GM21786 (cell line): ENCODE measurements around the gene ELOVL5.
"Not testable (repeated sequence)": the region's sequence is repeated elsewhere in the genome, so short reads cannot be mapped to it uniquely, and the experiment has no call there.

Experiments
- ATAC-seq: cut with Tn5 transposase; IDR thresholded peaks from one replicate; pipeline ENCODE4 v1.9.1; 2021; ENCODE audit not compliant: unreplicated experiment

Gene ELOVL5, protein sequence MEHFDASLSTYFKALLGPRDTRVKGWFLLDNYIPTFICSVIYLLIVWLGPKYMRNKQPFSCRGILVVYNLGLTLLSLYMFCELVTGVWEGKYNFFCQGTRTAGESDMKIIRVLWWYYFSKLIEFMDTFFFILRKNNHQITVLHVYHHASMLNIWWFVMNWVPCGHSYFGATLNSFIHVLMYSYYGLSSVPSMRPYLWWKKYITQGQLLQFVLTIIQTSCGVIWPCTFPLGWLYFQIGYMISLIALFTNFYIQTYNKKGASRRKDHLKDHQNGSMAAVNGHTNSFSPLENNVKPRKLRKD

DNA sequence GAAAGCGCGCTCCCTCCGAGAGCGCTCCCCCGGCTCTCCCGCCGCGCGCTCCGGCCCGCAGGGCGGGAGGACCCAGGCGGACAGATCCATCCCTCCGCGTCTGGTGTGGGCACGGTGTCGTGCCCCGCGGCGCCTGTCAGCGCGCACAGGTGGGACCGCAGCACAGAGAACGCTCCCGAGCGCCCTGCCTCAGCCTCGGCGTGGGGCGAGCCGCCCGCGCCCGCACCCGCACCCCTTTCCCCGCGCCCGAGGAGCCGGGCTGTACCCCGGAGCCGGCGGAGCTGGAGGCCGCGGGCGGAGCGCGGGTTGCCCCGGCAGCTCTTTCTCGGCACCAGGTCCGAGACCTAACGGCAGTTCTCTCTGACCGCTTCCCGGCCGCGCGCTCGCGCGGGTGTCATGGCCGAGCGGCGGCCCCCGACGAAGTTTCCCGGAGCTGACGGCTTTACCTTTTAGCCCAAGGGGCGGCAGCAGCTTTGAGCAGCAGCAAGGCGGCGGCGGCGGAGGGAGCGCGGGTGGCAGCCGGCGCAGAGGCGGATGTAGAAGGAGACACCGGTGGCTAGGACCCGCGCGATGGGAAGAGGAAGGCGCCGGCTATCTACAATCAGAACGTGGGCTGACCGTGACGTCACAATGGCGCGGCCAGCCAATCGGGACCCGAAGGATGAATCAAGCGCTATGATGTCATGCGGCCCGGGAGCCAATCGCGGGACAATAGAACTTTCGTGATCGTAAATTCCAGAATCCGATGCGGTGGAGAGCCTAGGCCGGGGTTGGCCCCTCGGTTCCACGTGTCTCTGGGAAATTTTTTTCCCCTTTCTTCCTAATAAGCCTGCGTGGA lies at the start of gene ELOVL5:
Gene ELOVL5 (minus strand): TSS at position 580 of the 838 bp plus-strand sequence. CDS start 53,251 bp downstream, outside the sequence.
- peak; percentile 80 for ATAC-seq

DNA sequence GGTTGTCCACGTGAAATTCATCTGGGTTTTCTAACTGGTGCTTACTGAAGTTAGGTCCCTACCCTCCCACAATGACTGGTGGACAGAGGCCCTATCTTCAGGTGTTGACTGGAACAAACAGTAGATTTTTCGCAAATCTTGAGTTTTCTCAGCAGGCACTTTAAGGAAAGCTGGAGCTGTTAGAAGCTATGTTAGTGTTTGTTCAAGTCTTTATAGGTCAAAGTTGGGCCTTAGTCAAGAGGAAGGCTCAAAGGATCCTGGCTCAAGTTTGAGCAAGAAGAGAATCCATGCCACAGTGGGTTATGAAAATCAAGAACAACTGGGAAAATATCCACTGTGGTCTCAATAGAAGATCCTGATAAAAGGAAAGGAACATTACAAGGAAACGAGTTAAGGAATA lies 48.5 kb upstream of the ELOVL5 start:
- ATAC-seq, result no peak

DNA sequence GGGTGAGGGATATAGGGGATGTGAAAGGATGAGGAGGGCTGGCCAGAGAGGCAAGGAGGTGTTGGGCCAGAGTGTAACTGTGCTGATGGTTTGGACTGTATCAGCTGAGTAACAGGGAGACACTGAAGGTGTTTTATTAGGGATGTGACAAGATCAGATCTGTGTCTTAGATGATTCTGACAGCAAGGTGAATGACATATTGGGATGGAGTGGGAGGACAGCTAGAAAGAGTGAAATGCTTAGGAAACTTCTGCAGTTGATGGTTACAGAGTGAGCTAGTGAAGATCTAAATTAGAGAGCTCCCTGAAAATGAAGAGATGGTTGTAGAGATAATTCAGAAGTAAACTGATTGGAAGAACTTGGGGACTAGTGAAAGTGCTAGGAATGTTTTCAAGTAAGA lies 47.2 kb upstream of the ELOVL5 start:
- no peak for ATAC-seq

DNA sequence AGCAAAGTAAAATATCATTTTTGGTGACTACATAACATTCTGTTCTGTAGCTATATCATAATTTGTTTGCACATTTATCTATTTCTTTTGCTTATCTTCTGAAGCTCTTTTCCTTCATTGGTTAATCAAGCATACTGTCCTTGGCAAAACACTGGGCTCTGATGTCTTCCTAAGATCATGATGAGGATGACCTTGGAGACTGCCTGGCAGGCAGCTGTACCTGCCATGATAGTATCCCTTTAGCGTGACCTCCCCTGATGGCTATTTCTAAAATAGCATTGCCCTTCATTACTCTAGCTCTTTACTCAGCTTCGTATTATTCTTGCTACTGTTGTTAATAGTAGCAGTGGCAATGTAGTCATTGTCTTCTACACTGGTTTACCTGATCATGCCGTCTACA lies 46.0 kb upstream of the ELOVL5 start:
- no peak for ATAC-seq

DNA sequence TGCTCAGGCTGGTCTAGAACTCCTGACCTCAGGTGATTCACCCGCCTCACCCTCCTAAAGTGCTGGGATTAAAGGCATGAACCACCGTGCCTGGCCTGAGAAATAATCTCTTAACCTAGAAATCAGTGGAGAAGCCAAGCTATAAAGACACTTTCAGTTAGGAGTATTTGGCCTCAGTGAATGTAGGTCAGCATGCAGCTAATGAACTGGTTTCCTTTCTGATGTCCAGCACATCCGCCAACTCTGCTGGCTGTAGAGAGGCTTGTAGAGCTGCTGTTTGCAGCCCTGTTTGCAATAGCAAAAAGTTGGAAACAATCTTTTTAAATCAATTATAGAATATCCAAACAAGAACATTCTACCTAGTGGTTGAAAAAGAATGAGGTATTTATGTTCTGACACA lies 42.4 kb upstream of the ELOVL5 start:
- no peak for ATAC-seq

DNA sequence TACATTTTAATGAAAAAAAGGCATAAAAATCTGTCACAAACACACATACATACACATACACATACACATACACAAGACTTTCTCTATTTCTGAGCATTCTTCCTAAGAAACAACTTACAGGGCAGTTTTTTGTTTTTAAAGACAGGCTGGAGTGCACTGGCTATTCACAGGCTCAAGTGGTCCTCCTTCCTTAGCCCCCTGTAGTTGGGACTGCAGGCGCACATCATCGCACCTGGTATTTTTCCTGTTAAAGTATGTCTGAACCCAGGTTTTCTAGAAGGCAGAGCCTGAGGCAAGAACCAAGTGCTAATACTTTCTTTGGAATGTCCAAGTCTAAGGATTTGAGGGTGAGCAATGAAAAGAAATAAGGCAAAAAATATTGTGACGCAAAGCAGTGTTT lies 41.3 kb upstream of the ELOVL5 start:
- ATAC-seq, result no peak

DNA sequence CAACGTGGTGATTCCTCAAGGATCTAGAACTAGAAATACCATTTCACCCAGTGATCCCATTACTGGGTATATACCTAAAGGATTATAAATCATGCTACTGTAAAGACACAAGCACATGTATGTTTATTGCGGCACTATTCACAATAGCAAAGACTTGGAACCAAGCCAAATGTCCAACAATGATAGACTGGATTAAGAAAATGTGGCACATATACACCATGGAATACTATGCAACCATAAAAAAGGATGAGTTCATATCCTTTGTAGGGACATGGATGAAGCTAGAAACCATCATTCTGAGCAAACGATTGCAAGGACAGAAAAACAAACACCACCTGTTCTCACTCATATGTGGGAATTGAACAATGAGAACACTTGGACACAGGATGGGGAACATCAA lies 39.9 kb upstream of the ELOVL5 start:
- not testable (repeated sequence) for ATAC-seq

DNA sequence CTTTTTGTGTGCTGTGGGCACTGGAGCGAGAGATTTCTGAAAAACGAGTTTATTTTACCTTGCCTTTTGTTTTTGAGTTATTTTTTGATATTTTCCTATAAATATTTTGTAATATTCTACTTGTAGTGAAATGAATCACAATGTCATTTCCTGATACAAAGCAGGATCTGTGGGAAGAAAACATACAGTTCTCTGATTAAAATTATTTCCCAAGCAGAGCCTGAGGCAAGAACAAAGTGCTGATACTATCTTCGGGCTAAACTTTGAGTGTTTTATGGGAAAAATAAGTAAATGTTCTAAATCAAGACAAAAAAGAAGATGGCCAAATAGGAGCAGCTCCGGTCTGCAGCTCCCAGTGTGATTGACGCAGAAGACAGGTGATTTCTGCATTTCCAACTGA lies 33.7 kb upstream of the ELOVL5 start:
- ATAC-seq, result no peak

DNA sequence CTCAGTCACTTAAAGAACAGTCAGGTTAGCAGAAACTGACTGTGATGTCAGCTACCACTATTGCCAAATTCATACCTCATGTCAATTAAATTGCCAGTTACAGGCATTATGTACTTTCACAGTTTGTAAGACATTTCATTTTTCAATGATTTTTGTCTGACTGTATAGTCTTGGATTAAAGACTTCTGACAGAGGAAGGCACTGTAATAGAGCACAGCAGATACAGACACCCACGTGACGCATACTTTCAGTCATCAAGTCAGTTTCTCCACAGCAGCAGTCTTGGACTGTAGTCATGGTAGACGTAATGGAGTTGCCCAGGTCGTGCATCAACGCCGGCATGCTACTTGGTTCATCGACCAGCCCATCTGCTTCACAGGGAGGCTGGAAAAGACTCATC lies 29.5 kb upstream of the ELOVL5 start:
- ATAC-seq, result no peak

DNA sequence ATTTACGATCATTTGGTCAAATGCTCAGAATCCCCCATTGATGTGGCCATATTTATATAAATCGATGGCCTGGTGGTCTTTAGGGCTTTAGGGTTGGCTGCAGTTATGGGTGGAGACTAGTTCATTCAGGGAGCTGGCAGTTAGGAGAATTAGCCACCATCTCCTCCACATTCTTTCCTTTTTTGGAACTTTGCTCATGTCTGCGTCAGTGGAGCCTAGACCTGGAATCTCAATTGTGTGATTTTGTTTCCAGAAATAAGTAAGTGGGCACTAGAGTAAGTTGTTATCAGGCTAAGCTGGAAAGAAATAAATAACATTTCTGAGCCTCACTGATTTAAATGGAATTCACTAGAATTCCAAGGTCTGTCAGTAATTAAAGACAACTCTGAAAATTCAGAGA lies 29.0 kb upstream of the ELOVL5 start:
- ATAC-seq, result no peak

DNA sequence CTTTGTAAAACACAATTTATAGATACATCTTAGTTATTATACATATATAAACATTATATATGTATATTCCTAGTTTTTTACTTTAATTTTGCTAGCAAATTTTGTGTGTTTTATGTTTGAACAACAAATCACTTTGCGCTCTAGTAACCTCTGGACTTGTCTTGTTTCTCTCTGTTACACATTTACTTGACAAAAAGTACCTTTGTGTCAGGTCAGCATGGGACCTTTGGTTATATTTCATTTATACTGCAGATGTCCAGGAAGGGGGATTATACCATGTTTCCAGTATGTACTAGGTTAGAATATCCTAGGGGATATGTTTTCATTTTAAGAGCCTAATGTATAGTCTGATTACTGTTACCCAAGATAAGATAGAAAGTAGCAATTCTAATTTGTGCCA lies 28.5 kb upstream of the ELOVL5 start:
- ATAC-seq, result no peak

DNA sequence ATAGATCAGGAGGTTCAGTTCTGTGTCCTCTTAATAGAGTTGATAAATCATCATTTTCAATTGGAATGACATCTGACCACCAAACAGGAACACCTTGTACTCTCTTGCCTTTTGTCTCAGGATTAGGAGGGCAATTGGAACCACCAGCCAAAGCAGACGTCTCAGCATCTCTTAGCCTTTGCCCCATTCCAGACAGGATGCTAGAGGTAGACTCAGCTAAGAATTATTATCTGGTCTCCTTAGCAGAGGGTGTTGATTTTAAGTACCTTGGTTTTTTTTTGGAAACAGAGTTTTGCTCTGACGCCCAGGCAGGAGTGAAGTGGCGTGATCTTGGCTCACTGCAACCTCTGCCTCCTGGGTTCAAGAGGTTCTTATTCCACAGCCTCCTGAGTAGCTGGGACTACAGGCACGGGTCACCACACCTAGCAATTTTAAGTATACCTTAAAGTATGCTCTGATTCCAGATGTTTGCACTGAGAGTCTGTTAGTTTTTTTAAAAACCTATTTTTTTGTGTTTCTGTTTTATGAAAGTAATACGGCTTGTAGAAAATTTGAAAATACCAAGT lies 28.0 kb upstream of the ELOVL5 start:
- ATAC-seq, result no peak

DNA sequence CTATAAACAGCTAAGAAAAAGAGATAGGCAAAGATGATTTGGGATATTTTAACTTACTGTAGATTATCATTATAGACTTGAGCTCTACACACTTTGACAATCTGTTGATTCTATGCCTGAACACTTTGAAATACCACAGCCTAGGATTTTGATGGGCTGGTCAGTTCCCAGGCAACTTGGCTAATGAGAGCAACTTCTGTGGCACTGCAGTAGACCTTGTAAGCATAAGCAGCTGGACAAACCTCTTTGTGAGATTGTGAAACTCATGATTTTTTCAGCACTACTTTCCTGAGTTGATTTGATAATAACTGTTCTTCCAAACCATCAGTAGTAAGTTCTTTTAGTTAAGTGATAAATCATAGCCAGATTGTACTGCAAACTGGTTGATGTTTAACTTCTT lies 27.1 kb upstream of the ELOVL5 start:
- ATAC-seq, result no peak

DNA sequence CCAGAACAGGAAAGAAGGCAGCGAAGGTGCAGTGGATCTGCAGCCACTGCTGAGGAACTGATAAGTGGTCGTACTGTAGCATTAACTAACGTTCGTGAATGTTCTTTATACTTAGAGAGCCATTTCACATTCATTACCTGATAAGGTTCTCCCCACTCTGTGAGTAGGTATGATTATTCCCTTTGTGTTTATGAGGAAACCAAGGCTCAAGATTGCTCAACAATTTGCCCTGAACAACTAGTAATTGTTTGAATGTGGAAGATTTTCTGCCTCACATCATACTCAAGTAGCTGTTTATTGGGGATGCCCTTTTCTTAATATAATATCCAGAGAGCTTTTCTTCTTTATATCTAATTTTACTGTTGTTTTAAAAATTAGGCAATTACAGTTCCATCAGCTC lies 24.9 kb upstream of the ELOVL5 start:
- no peak for ATAC-seq

DNA sequence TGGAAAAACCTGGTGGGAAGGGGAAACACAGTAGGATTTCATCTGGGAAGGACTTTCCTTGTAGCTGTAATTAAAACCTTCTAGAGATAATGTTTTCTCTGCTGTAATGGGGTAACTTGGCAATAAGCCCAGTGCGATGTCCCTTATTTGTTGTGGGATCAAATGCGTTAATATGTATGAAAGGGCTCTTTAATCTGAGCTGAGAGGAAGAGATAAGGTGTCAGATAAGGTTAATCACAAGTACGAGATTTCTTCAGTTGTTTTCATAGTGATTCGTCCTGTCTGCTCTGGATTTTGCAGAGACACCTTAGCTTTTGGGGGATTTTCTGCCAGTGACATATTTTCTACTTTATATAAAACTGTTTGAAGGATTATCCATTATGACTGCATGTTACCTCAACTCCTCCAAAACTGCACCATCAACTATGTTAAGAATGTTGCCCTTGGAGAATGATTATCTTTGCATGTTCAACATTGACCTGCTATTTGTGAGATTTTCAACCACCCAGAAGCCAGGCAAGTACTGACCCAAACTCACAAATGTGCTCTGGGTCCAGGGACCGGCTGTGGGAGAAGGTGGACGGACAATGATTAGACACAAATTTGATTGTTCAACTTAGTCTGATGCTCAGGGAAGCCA lies 21.2 kb upstream of the ELOVL5 start:
- ATAC-seq, result no peak

DNA sequence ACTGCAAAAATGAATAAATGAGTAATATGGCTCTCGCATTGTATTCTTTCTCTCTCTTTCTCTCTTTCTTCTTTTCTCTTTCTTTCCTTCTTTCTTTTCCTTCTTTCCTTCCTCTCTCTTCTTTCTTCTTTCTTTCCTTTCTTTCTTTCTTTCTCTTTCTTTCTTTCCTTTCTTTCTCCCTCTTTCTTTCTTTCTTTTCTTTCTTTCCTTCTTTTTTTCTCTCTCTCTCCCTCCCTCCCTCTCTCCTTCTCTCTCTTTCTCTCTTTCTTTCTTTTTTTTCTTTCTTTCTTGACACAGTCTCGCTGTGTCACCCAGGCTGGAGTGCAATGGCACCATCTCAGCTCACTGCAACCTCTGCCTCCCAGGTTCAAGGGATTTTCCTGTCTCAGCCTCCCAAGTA lies 20.3 kb upstream of the ELOVL5 start:
- no peak for ATAC-seq

DNA sequence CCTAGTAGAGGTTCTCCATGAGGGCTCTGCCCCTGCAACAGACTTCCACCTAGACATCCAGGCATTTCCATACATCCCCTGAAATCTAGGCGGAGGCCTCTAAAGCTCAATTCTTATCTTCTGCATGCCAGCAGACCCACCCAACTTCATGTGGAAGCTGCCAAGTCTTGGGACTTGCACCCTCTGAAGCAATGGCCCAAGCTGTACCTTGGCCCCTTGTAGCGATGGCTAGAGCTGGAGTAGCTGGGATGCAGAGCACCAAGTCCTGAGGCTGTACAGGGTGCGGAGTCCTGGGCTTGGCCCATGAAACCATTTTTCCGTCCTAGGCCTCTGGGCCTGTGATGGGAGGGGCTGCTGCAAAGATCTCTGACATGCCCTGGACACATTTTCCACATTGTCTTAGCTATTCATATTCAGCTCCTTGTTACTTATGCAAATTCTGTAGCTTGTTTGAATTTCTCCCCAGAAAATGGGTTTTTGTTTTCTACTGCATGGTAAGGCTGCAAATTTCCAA lies 17.4 kb upstream of the ELOVL5 start:
- ATAC-seq, result no peak

DNA sequence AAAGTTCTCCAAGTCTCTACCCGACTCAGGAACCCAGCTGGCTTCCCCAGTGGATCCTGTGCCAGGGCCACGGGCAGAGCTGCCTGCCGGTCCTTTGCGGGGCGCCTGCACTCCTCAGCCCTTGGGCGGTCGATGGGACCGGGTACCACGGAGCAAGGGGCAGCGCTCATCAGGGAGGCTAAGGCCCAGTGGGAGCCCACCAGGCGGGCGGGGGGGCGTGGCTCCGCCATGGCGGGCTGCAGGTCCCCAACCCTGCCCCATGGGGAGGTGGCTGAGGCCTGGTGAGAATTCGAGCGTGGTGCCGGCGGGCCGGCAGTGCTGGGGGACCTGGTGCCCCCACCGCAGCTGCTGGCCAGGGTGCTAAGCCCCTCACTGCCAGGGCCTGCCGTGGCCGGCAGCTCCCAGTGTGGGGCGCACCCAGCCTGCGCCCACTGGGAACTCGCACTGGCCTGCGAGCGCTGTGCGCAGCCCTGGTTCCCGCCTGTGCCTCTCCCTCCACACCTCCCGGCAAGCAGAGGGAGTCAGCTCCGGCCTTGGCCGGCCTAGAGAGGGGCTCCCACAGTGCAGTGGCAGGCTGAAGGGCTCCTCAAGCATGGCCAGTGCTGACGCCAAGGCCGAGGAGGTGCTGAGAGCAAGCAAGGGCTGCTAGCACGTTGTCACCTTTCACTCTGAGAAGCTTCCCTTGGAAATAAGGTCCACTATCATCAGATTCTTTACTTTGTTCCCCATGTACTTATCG lies 14.8 kb upstream of the ELOVL5 start:
- no peak for ATAC-seq

DNA sequence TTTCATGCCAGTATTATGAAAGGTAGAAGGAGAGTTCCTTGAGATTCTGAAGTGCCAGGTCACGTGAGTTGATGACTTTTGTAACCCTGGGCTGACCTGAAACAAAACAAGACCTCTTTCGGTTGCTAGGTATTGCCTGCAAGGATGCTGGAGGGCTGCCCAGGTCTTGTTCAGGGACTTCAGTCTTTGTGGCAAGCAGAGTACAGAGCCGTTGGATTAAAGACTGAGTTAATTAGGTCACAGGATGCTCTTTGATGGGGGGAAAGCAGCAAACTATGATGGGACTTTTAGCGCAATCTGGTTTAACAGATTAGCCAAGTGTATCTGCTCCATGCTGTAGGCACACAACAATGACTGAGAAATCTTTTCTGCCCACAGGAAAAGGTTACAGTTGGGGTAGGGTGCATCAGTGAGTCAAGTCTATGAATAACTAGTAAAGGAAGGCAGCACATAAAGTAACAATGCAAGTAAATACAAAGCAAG lies 12.8 kb upstream of the ELOVL5 start:
- no peak for ATAC-seq

DNA sequence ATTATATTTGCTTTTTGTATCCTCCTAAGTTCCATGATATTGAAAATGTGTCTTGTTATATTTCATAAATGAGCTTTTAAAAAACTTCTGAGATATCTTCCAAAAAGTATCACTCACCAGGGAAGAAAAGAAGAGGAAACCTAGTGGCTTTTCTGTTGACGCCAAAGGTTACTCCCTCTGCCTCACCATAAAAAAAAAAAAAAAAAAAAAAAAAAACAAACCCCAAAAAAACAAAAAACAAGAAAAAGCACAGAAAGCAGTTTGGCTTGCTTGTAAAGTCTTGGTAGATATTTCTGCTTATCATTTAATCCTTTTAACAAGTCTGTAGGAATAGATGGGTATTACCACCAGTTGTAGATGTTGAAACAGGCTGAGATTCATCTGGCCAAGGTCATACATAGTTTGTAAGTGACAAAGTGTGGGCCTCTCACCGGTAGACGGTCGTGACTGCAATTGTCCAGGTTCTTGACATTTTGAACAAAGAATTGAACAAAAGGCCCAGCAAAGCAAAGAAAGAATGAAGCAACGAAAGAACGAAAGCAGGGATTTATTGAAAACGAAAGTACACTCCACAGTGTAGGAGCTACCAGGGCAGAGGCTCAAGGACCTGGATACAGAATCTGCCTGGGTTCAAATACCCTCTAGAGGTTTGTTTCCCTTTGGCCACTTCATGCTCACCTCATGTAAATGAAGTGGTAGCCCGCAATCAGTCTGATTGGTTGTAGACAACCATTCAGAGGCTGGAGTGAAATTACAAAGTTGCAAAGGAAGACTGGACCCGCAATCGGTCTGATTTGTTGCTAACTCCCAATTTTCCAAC lies 11.6 kb upstream of the ELOVL5 start:
- ATAC-seq, result no peak
